Endothelial cell of umbilical vein (primary cell): Measurements from ENCODE around the gene LGALS13.

Experiments
- POLR2AphosphoS5 ChIP-seq: IDR thresholded peaks from 2 replicates; pipeline ENCODE4 v1.6.1; 2012; ENCODE audit warnings: low read depth, mild to moderate bottlenecking, control low read depth, low read length, moderate library complexity; ENCODE audit not compliant: insufficient read depth
- TF ChIP-seq, protein P1 (sequence below): IDR thresholded peaks from 2 replicates; pipeline ENCODE4 v1.6.1; 2011; ENCODE audit not compliant: insufficient read depth, insufficient read length

DNA sequence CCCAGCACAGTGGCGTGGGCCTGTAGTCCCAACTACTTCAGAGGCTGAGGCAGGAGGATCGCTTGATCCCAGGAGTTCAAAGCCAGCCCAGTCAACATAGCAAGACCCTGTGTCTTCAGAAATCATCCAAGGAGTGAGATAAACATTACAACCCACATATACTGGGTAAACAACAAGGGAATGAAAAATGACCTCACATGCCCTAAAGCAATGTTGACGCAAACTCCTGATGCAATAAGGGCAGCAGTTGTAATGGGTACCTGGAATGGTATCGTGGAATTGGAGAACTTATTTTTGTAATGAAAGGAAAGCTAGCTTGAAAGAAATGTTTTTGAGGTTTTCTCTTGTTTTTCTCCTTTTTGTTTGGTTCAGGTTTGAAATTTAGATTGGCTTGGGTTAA, 28.9 kb downstream of the LGALS13 start:
- TF ChIP-seq POLR2AphosphoS5: no peak
- TF ChIP-seq, protein P1, sequence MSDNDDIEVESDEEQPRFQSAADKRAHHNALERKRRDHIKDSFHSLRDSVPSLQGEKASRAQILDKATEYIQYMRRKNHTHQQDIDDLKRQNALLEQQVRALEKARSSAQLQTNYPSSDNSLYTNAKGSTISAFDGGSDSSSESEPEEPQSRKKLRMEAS: no peak
